RWPE2 (cell line): ENCODE measurements around the gene GM2A.
A peak's percentile ranks its signal among the peaks of the same experiment; 100 is the strongest.

Experiments used
- ATAC-seq: fragments of 200-7000 bp; cut with Tn5 transposase; 3 replicates; pipeline ENCODE4 v1.9.1; 2021; ENCODE audit warnings: low read depth
- DNase-seq: peaks from one replicate; pipeline ENCODE4 v3.0.0-alpha.2; 2020; ENCODE audit warnings: low spot score
- H3K27ac ChIP-seq: fragments of 450-650 bp; 2 replicates; pipeline ENCODE4 v1.5.1; 2017; ENCODE audit warnings: mild to moderate bottlenecking; ENCODE audit not compliant: poor library complexity, severe bottlenecking
- H3K27me3 ChIP-seq: fragments of 250-450 bp; sonication (Bioruptor Pico); 2 replicates; pipeline ENCODE4 v1.5.1; 2021; ENCODE audit warnings: mild to moderate bottlenecking, moderate library complexity; ENCODE audit not compliant: insufficient read depth, poor library complexity, severe bottlenecking
- H3K36me3 ChIP-seq: fragments of 250-450 bp; sonication (Bioruptor Pico); 2 replicates; pipeline ENCODE4 v1.5.1; 2020; ENCODE audit warnings: low read depth, mild to moderate bottlenecking, moderate library complexity
- H3K4me1 ChIP-seq: fragments of 250-450 bp; sonication (Bioruptor Pico); 2 replicates; pipeline ENCODE4 v1.5.1; 2021; ENCODE audit warnings: mild to moderate bottlenecking, moderate library complexity; ENCODE audit not compliant: insufficient read depth, poor library complexity, severe bottlenecking
- H3K4me3 ChIP-seq: fragments of 250-450 bp; sonication (Bioruptor Pico); 2 replicates; pipeline ENCODE4 v1.5.1; 2021; ENCODE audit warnings: mild to moderate bottlenecking, moderate library complexity; ENCODE audit not compliant: severe bottlenecking
- H3K9me3 ChIP-seq: fragments of 250-450 bp; sonication (Bioruptor Pico); 2 replicates; pipeline ENCODE4 v1.5.1; 2021; ENCODE audit warnings: mild to moderate bottlenecking, moderate library complexity; ENCODE audit not compliant: severe bottlenecking
- TF ChIP-seq, protein P1 (sequence below): fragments of 450-650 bp; IDR thresholded peaks from one replicate; pipeline ENCODE4 v1.5.1; 2017; ENCODE audit warnings: mild to moderate bottlenecking, moderate library complexity; ENCODE audit not compliant: poor library complexity, severe bottlenecking

GM2A gene

DNA sequence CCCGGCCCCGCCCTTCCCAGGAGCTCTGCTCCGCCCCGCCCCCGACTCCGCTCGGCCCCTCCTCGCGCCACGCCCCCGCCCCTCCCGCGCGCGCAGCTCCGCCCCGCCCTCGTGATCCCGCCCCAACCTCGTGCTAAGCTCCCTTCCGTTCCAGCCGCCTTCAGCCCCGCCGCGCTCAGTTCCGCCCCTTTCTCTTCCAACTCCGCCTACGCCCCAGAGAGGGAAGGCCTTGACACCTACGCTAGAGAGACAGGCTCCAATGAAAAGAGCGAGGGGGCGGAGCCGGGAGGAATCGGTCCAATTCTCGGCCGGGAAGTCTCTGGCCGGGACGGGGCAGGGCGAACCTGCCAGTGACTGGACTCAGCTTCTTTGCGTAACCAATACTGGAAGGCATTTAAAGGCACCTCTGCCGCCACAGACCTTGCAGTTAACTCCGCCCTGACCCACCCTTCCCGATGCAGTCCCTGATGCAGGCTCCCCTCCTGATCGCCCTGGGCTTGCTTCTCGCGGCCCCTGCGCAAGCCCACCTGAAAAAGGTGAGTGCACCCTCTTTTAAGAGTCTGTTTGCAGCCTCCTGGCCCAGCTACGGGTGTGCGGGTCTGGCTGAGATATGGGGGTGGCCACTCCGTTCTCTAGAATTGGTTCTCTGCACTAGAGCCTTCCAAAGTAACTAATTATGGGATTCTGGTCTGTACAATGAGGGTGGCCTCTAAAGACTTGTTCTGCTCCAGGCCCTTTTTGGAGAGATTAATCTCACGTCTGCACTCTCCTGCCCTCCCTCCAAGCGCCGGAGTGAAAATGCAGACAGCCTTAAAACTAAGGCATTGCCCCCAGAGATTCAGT, at the start of gene GM2A:
Gene GM2A (plus strand): TSS at position 424 of the 843 bp plus-strand sequence. CDS start 32 bp downstream, at position 456.
- Histone ChIP-seq H3K4me3 (peak within 1 kb of the TSS; percentile 64), H3K27me3 (no peaks in the 10 kb centered on the region), H3K27ac (peak within 1 kb of the TSS; percentile 95), H3K36me3 (no peaks in the 10 kb centered on the region; the same call in 1 of the 2 replicates), H3K4me1 (peaks cover 26% of the 10 kb centered on the region), H3K9me3 (no peaks in the 10 kb centered on the region)
- DNase-seq (peak; percentile 100), ATAC-seq (peak; percentile 88)
- TF ChIP-seq, protein P1, sequence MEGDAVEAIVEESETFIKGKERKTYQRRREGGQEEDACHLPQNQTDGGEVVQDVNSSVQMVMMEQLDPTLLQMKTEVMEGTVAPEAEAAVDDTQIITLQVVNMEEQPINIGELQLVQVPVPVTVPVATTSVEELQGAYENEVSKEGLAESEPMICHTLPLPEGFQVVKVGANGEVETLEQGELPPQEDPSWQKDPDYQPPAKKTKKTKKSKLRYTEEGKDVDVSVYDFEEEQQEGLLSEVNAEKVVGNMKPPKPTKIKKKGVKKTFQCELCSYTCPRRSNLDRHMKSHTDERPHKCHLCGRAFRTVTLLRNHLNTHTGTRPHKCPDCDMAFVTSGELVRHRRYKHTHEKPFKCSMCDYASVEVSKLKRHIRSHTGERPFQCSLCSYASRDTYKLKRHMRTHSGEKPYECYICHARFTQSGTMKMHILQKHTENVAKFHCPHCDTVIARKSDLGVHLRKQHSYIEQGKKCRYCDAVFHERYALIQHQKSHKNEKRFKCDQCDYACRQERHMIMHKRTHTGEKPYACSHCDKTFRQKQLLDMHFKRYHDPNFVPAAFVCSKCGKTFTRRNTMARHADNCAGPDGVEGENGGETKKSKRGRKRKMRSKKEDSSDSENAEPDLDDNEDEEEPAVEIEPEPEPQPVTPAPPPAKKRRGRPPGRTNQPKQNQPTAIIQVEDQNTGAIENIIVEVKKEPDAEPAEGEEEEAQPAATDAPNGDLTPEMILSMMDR = no peak

- DNase-seq = peak; percentile 10
- Histone ChIP-seq H3K9me3 (no peaks in the 10 kb centered on the region), H3K36me3 (no peaks in the 10 kb centered on the region), H3K4me1 (peaks cover 8% of the 10 kb centered on the region), H3K27me3 (no peaks in the 10 kb centered on the region), H3K4me3 (no peak overlapping the region), H3K27ac (no peak overlapping the region)
- TF ChIP-seq, protein P1 = no peak
- no peak for ATAC-seq
Measured at GRCh38 chr5:151204051-151204450, 48.9 kb upstream of the GM2A start.

DNA sequence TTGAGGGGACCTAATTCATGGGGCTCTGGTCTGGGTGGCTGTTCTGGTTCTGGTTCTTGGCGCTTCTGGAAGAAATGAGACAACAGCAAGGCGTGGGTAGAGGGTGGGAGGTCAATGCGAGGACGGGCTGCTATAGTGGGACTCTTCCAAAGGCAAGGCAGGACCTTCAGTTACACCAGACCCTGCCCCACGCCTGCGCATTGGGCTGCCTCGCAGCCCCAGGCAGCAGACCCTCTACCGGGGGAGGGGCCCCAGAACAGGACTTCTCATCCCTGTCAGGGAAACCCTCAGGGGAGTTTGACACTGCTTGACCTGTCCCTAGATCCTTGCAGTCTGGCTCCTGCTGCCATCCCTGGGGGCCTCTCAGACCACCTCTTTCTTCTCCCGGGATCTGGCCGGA, 47.6 kb upstream of the GM2A start:
- Histone ChIP-seq H3K27ac (no peak overlapping the region), H3K36me3 (no peaks in the 10 kb centered on the region), H3K4me1 (peaks cover 8% of the 10 kb centered on the region), H3K4me3 (no peak overlapping the region), H3K27me3 (no peaks in the 10 kb centered on the region), H3K9me3 (no peaks in the 10 kb centered on the region)
- ATAC-seq (no peak), DNase-seq (peak; percentile 44)
- TF ChIP-seq, protein P1 = no peak

DNA sequence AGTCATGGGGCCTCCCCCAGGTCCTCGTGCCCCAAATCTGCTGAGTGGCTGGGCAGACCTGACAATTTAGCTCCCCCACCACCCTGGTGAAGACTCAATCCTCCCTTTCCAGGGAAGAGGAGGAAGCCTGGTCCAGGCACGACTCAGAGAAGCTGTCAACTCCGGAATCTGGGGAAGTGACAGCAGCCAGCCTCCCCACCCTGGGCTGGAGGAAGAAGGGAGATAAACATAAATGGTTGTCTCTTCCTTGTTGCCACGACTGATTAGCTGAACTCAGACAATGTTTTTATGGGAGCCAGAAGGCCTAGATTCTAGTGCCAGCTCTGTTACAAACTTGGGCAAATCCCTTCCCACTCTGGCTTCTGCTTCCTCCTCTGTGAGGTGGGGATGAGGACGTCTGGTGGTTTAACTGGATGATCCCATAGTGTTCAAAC, 44.5 kb upstream of the GM2A start:
- no peaks in the 10 kb centered on the region for H3K9me3 ChIP-seq
- H3K36me3 ChIP-seq = no peaks in the 10 kb centered on the region
- no peak for ATAC-seq
- peak; percentile 37 for DNase-seq
- H3K4me3 ChIP-seq = no peak overlapping the region
- no peaks in the 10 kb centered on the region for H3K4me1 ChIP-seq
- no peak overlapping the region for H3K27ac ChIP-seq
- TF ChIP-seq, protein P1 = no peak
- H3K27me3 ChIP-seq = no peaks in the 10 kb centered on the region

DNA sequence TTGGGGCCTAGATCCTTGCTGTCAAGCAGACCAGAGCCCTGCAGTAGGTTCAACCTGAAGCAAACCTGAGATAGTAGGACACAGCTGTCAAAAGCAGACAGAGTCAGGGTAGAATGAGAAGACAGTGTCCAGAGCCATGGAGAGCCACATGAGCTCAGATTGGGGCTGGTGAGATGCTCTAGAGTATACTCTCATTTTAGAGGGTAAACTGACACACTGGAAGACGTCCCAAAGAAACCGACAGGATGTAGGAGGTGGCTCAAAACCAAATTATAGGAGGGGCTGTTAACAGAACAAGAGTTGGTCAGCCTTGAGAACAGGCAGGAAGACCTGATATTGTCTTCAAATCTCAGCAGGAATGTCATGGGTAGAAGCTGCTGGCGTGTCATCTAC, 40.6 kb upstream of the GM2A start:
- Histone ChIP-seq H3K4me1 (no peaks in the 10 kb centered on the region), H3K4me3 (no peak overlapping the region), H3K9me3 (no peaks in the 10 kb centered on the region), H3K36me3 (no peaks in the 10 kb centered on the region), H3K27me3 (no peaks in the 10 kb centered on the region), H3K27ac (no peak overlapping the region)
- no peak; the same call in 2 of the 3 replicates for ATAC-seq
- TF ChIP-seq, protein P1 = no peak
- no peak for DNase-seq
